NAMALWA (cell line): Measurements from ENCODE around the gene PRKAR2B.

Source experiments
- DNase-seq: peaks from one replicate; pipeline ENCODE4 v3.0.0-alpha.2; 2015; ENCODE audit warnings: low spot score

Gene PRKAR2B

DNA sequence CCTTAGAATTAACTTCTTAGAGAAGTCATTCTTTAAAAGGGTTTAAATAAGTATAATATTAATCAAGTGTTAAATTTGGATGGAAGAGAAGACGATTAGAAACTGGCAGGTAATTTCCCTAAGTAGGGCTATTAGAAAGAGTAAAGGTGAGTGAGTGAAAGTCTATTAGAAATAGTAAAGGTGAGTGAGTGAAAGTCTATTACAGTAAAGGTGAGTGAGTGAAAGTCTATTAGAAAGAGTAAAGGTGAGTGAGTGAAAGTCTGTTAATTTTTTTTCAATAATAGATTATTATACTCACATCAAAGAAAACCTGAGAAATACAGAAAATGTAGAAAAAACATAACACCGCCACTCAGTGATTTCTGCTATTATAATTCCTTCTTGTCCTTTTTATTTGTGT is 113.5 kb downstream of the PRKAR2B start:
- no peak for DNase-seq

DNA sequence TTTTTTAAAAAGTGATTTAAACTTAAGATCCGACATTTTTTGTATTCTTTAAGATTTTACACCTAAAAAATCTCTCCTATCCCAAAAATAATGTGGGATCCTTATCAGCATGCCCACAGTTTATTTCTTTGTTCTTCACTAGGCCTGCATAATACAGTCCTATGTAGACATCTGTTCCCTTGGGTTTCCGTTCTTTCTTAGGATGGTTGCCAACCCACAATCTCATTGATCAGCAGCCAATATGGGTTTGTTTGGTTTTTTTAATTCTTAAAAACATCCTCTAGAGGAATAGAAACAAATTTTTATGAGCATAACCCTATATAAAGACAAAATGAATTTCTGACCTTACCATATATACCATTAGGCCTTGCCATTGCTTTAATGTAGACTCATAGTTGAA is 115.9 kb downstream of the PRKAR2B start:
- no peak for DNase-seq

- DNase-seq = no peak
Observed at GRCh38 chr7:107161415-107161814, 116.9 kb downstream of the PRKAR2B start.

DNA sequence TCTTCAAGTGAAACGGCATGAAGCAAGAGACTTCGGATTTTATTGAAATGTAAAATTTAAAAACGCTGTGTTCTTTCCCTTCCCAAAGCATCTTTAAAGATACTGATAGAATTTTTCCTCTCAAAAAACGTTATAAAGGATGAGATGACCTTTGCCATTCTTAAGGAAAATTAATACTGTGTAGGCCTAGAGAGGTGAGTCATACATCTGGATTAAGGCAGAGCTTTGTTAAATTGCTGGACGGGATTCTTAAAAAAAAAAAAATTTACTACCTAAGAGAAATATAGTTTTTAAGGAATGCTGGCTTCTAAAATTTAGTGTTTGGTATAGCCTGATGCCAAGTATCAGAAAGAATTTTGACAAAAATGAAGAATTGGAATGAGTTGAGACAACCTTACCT is 118.0 kb downstream of the PRKAR2B start:
- no peak for DNase-seq

- no peak for DNase-seq
Observed at GRCh38 chr7:107164092-107164491, 119.6 kb downstream of the PRKAR2B start.

- DNase-seq = no peak
Observed at GRCh38 chr7:107165341-107165740, 120.8 kb downstream of the PRKAR2B start.

- DNase-seq = no peak
Observed at GRCh38 chr7:107166736-107167426, 122.4 kb downstream of the PRKAR2B start.

- peak; percentile 91 for DNase-seq
Observed at GRCh38 chr7:107167483-107168232, 123.2 kb downstream of the PRKAR2B start.

DNA sequence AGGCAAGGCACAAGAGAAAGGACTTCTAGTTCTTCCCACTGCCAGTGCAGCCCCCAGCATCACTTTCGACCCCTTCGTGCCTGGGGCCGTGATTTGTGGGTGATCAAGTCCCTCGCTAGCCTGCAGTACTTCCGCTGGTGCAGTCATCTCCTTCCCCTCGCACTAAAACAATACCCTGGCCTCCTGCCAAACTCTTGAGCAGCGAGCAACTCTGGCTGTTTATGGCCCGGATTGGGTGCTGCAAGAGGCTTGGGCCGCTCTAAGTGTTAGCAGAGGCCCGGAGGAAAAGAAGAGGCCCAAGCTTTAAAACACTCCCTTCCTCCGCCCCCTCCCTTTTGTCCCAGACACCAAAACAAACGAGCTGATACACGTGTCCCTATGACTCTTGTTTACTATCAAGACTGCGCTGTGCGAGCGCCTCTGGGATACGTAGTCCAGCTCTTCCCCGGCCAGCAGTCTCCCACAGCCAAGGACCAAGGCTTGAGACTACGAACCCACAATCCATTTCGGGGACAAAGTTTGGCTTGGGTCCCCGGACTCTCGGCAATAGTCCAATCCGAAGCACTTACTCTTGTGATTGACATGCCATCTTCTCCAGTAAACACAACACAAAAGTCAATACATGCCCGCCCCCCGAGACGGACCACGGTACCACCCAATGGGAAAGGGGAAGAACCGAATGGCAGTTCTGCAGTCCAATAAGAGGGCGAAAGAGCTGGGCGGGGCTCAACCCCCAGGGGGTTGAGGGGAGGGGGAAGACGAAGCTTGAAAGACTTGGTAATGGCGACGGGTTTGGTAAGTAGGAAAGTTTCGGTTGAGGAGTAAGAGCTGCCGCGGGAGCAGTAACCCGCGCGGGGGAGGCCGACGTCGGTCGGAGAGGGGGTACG is 124.0 kb downstream of the PRKAR2B start, which contains the start of gene HBP1:
TSS of gene HBP1 (plus strand) at position 771 of the 887 bp plus-strand sequence. CDS start 10,891 bp downstream, outside the sequence.
- DNase-seq = peak; percentile 100

DNA sequence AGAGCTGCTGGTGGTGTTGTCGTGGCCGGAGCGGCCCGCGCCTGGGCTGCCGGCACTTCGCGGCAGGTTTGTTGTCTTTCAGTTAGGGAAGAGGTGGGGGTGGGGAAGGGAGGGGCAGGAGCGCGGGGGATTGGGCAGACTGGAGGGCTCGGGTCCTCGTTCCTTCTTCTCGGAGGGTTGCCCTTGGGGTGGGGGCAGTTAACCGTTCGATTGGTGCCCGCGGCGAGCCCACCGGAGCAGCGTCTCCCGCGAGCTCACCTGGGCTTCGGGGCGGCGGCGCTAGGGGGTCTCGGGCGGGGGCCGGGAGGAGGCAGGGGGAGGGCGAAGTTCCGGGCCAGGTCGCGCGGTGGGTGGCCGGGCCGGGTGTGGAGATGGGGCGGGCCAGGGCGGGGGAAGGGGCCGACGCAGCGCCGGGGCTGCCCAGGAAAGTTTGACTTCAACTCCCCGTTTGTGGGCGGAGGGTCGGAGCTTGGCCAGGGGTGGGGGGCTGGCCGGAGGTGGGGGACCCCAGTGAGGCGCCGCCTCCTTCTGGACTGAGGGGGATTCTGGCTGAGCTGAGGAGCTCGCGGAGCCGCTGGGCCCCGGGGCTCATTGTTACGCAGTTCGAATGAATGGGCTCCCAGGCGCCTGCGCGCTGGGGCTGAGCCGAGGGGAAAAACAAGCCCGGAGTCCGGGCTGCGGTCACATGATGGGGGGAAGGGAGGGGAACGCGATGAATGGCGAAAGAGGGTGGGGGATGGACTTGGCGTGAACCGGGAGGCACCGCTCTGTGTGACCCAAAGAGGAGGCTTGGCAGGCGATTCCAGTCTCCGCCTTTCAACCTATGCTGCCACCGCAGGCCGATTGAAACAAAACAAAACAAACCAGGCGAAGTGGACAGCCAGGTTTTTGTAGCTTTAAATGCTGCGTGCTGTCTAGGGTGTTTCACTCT is 124.9 kb downstream of the PRKAR2B start:
- peak; percentile 99 for DNase-seq

DNA sequence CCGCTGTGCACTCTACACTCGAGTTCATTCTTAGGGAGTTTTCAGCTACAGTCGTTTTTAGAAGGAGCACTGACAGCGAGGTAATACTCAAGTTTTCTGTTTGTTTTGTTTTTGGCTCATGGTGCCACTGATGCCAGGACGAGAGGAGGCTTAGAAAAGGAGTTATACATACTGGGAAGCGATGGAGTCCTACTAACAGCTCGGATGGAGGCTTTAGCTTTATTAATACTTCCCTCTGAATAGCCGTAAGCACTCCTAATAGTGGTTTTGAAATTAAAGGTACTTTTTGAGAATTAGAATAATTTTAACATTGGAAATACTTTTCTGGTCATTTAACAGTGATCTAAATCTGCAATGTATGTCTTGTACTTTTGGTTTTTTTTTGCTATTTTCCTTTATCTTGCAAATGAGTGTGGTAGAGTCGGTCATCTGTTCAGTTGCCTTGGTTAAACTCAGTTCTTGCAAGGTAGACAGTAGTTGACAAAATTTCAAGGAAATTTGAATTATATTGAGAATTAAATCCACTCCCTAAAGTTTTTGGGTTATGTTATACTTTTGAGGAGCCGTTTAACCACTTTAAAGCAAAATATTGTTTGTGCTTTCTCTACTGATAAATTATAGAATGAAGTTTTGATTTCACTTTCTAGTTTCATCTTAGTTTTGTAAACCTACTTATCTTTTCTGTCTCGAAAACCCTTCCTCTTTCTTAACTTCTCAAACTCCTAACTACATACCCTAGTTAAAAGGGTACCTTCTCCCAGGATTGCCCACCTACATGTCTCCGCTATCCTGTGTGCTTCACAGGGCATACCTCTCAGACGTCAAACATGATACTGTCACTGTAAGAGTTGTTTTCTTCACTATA is 125.8 kb downstream of the PRKAR2B start:
- peak; percentile 63 for DNase-seq

DNA sequence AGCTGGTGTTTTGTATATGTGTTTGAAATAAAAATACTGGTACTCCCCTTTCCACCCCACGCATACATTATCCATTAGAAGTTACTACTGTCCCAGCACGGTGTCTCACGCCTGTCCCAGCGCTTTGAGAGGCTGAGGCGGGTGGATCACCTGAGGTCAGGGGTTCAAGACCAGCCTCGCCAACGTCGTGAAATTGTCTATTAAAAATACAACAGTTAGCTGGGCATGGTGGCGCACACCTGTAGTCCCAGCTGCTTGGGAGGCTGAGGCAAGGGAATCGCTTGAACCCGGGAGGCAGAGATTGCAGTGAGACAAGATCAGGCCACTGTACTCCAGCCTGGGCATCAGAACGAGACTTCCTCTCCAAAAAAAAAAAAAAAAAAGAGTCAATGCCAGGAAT is 127.0 kb downstream of the PRKAR2B start:
- no peak for DNase-seq

GRCh38 chr7:107172276-107173032 is 127.9 kb downstream of the PRKAR2B start:
- peak; percentile 17 for DNase-seq

- DNase-seq = no peak
Observed at GRCh38 chr7:107173191-107173590, 128.7 kb downstream of the PRKAR2B start.

DNA sequence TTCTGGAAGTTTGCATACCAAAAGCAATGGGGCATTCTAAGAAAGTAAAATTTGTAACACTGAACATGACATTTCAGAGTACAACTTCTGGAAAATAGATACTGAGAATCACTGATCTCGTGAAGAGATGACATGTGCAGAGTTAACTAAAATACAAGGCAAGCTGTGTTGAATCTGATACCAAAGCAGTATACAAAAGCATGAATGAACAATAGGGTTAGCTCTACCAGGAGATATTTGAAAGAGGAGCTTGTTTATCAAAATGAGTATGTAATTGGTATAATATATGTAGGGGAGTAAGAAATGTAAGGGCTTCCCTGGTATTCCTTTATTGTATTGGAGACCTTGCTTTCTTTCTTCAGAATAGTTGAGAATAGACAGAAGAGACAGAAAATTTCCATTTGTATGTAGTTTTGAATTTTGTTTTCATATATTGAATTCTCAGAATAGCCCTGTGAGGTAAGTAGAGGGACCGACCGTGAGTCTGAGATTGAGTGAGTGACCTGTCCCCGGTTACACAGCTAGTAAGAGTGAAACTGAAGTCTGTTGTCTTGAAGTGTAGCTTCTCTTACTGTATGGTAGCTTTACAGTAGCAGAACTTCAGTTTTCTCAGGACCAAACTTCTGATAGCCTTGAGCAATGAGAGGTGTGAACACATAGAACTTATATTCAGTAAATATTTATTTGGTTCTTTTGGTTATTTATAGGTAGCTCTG is 129.3 kb downstream of the PRKAR2B start:
- DNase-seq = peak; percentile 37

DNA sequence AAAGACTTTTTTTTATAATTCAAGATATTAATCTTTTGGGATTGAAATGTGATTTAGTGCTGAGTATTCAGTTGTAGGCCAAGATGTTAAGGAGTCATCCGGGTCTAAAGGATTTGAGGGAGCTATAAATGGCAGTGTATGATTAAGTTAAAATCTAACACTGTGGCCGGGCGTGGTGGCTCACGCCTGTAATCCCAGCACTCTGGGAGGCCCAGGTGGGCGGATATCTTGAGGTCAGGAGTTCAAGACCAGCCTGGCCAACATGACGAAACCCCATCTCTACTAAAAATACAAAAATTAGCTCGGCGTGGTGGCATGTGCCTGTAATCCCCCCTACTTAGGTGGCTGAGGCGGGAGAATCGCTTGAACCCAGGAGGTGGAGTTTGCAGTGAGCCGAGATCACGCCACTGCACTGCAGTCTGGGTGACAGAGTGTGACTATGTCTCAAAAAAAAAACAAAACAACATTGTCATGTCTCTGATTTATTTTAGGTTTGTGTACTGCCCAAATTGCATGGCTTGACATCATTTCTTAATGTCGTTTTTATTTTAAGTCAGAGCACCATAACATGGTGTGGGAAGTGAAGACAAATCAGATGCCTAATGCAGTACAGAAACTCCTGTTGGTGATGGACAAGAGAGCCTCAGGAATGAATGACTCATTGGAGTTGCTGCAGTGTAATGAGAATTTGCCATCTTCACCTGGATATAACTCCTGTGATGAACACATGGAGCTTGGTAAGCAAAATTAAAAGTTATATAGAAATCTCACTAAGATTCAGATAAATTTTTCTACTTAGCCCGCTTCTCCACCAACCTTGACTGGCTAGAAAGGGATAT is 135.0 kb downstream of the PRKAR2B start:
- no peak for DNase-seq

- peak; percentile 40 for DNase-seq
Observed at GRCh38 chr7:107180378-107180777, 135.9 kb downstream of the PRKAR2B start.

DNA sequence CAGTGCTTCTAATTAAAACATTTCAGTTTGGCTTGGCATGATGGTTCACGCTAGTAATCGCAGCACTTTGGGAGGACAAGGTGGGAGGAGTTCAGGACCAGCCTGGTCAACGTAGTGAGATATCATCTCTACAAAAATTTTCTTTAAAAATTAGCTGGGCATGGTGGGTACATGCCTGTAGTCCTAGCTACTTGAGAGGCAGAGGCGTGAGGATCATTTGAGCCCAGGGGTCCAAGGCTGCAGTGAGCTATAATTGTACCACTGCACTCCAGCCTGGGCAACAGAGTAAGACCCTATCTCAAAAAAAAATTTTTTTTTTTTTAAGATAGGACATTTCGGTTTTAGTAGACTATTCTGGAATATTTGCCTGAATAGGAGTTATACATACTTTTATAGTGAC is 136.7 kb downstream of the PRKAR2B start:
- no peak for DNase-seq
